Frontal cortex (tissue), 4 donors: ENCODE measurements around the gene CCDC87. TPM values are rescaled to one million over a fixed set of nuclear protein-coding genes. Genes with fewer than 3 reads are reported as not detected.
"Not testable (repeated sequence)": the region's sequence is repeated elsewhere in the genome, so short reads cannot be mapped to it uniquely, and the experiment has no call there.

Experiments used
- DNase-seq, 2 donors: peaks; one replicate each; pipeline ENCODE4 v3.0.0; 2012; ENCODE audit warnings: low spot score in 2 of 2
- FAIRE-seq: peaks from 2 replicates; lab custom pipeline; 2012; peaks lifted over from hg19 to GRCh38; lab: Jason Lieb, UNC
- total RNA-seq: library from RNA; depleted of rRNA; stranded (reverse); fragments of >200 nt; gene quantifications from one replicate; pipeline ENCODE4 v1.2.3, GENCODE V29; 2014
- donor health status: control.
- donor health status: control.
- donor health status: control.

CCDC87 gene
- total RNA-seq, 1 donor from 2014 or later: 1.2 TPM

- no peak for DNase-seq
- no peak for FAIRE-seq
Observed at GRCh38 chr11:66586136-66586535, 6.7 kb downstream of the CCDC87 start.

- not testable (repeated sequence) for DNase-seq, FAIRE-seq
Observed at GRCh38 chr11:66585447-66585846, 7.4 kb downstream of the CCDC87 start.

GRCh38 chr11:66582565-66583147 is 10.2 kb downstream of the CCDC87 start:
- FAIRE-seq, DNase-seq: not testable (repeated sequence)

- no peak for DNase-seq
- FAIRE-seq: no peak
Observed at GRCh38 chr11:66581261-66581660, 11.6 kb downstream of the CCDC87 start.

- no peak for FAIRE-seq
Observed at GRCh38 chr11:66580803-66581202, 12.1 kb downstream of the CCDC87 start.

GRCh38 chr11:66579017-66579606 is 13.8 kb downstream of the CCDC87 start:
- peak; percentile 68 to 85 for DNase-seq
- FAIRE-seq: no peak

More at GRCh38 chr11:66580803-66581202, 12.1 kb downstream of the CCDC87 start:
- no peak for DNase-seq

- DNase-seq: no peak
- FAIRE-seq: no peak
Observed at GRCh38 chr11:66570850-66571180, 22.0 kb downstream of the CCDC87 start.

- no peak for DNase-seq
- no peak for FAIRE-seq
Observed at GRCh38 chr11:66570079-66570849, 22.6 kb downstream of the CCDC87 start.

- FAIRE-seq (no peak), DNase-seq (no peak)
Observed at GRCh38 chr11:66569076-66569475, 23.8 kb downstream of the CCDC87 start.

GRCh38 chr11:66568124-66568916 is 24.5 kb downstream of the CCDC87 start, which contains the start of gene CTSF:
CTSF (minus strand) TSS chr11:66568606; CDS start chr11:66568486, 120 bp downstream.
- DNase-seq (peak; percentile 99), FAIRE-seq (no peak)

- DNase-seq: no peak
- FAIRE-seq: no peak
Observed at GRCh38 chr11:66567787-66568123, 25.1 kb downstream of the CCDC87 start.

- DNase-seq (no peak), FAIRE-seq (no peak)
Observed at GRCh38 chr11:66566221-66566620, 26.6 kb downstream of the CCDC87 start.

- DNase-seq (no peak), FAIRE-seq (no peak)
Observed at GRCh38 chr11:66564984-66565383, 27.9 kb downstream of the CCDC87 start.

GRCh38 chr11:66564538-66564937 is 28.3 kb downstream of the CCDC87 start:
- no peak for FAIRE-seq
- DNase-seq: no peak

GRCh38 chr11:66563832-66564231 is 29.0 kb downstream of the CCDC87 start:
- no peak for DNase-seq

GRCh38 chr11:66562907-66563583 is 29.8 kb downstream of the CCDC87 start:
- no peak for FAIRE-seq

More at GRCh38 chr11:66563832-66564231, 29.0 kb downstream of the CCDC87 start:
- FAIRE-seq: no peak

GRCh38 chr11:66562275-66562674 is 30.6 kb downstream of the CCDC87 start:
- no peak for DNase-seq
- FAIRE-seq: no peak

More at GRCh38 chr11:66562907-66563583, 29.8 kb downstream of the CCDC87 start:
- no peak for DNase-seq

GRCh38 chr11:66561975-66562248 is 31.0 kb downstream of the CCDC87 start:
- DNase-seq (no peak), FAIRE-seq (no peak)

- DNase-seq (no peak), FAIRE-seq (no peak)
Observed at GRCh38 chr11:66561178-66561974, 31.5 kb downstream of the CCDC87 start.
